Measurements from ENCODE around the gene CEP192. TPM values are rescaled to one million over a fixed set of nuclear protein-coding genes. Genes with fewer than 3 reads are reported as not detected.

Gene CEP192
- total and polyA plus RNA-seq, 2 donors from 2014 or later, result 4.9 to 31.7 TPM

DNA sequence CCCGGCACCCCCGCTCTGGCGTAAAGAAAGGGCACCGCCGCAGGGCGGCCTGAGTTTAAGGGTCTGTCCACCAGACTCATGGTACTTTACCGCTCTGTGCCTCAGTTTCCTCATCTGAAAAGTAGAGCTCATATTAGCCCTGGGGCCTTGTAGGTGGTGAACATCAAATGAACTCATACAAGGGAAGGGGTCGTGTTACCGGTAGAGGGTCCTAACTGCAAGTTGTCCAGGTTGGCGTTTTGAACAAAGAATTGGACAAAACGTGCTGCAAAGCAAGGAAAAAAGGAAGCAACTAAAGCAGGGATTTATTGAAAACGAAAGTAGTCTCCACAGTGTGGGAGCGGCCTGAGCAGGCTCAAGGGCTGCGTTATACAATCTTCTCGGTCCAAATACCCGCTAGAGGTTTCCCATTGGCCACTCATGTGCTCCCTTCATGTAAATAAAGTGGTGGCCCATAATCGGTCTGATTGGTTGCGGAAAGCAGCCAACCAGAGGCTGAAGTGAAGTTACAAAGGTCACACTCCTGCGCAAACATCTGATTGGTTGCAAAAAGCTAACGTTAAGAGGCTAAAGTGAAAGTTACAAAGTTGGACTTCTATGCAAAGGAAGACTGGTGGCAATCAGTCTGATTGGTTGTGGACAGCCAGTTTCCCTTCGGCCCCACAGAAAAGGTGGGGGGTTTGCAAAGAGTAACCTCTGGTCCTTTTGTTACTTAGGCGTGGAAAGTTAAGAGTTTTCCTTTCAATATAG, 146.7 kb downstream of the CEP192 start:
- intact Hi-C loops (cut with DNase I), result no loop called here
- FAIRE-seq, result no peak
- H3K9ac ChIP-seq (ENCODE audit: low read length in 3 of 3), result peak overlapping the region in 1 of 3 donors; percentile 53

DNA sequence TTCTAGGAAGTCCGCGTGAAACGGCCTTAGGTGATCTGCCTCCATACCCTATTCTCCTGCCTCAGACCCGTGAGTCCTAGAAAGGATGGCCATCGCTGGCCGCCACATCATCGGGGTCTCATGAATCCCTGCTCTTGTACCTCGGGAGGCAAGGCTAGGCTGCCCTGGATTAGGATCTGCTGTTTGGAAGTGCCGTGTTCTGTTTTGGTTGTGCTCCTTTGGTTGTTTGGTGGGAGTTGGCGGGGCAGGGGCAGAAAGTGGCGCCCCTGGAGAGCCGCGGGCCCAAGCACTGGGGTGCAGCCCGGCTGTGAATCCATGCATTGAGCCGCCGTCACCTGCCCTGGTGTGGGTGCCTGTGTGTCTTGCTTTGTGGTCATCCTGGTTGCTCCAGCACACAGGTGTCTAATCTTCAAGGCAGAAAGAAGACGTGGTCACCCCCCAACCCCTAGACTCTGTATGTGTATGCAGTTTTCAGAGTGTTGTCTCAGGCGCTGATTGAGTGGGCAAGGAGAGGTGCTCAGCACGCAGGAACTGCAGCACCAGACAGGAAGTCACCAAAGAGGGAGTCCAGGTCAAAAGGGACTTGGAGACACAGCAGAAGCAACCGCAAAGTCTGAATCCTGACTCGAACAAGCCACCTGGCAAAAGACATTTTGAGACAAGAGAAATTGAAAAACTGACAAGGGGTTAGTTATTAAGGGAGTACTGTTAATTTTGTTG, 147.4 kb downstream of the CEP192 start:
- H3K9ac ChIP-seq (ENCODE audit: low read length in 3 of 3), result no peak overlapping the region
- H3K36me3 ChIP-seq (ENCODE audit: control insufficient read depth in 2 of 3, insufficient read depth in 3 of 3, low read length in 3 of 3), result no peaks in the 10 kb centered on the region
- DNase-seq, result no peak
- H3K27ac ChIP-seq (ENCODE audit: low read depth in 2 of 2, low read length in 2 of 2), result no peak overlapping the region
- H3K4me3 ChIP-seq (ENCODE audit: low read length in 3 of 3), result peak overlapping the region in 2 of 3 donors; percentile 52 to 67
- no peak for FAIRE-seq
- intact Hi-C loops (cut with DNase I), result no loop called here
- no peaks in the 10 kb centered on the region for H3K4me1 ChIP-seq (ENCODE audit: control insufficient read depth in 2 of 3, insufficient read depth in 2 of 3, low read depth in 1 of 3, low read length in 3 of 3)
- H3K27me3 ChIP-seq (ENCODE audit: control insufficient read depth, insufficient read depth, low read length), result no peaks in the 10 kb centered on the region
- TF ChIP-seq, protein P1, sequence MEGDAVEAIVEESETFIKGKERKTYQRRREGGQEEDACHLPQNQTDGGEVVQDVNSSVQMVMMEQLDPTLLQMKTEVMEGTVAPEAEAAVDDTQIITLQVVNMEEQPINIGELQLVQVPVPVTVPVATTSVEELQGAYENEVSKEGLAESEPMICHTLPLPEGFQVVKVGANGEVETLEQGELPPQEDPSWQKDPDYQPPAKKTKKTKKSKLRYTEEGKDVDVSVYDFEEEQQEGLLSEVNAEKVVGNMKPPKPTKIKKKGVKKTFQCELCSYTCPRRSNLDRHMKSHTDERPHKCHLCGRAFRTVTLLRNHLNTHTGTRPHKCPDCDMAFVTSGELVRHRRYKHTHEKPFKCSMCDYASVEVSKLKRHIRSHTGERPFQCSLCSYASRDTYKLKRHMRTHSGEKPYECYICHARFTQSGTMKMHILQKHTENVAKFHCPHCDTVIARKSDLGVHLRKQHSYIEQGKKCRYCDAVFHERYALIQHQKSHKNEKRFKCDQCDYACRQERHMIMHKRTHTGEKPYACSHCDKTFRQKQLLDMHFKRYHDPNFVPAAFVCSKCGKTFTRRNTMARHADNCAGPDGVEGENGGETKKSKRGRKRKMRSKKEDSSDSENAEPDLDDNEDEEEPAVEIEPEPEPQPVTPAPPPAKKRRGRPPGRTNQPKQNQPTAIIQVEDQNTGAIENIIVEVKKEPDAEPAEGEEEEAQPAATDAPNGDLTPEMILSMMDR (IDR thresholded peaks at IDR 0.05; ENCODE audit: borderline replicate concordance, extremely low read depth, insufficient read depth), result no peak
- no peaks in the 10 kb centered on the region for H3K9me3 ChIP-seq (ENCODE audit: control insufficient read depth in 2 of 3, insufficient read depth in 1 of 3, low read length in 3 of 3)

More for the DNA sequence above, 146.7 kb downstream of the CEP192 start:
- peak overlapping the region; percentile 68 to 71 for H3K27ac ChIP-seq (ENCODE audit: low read depth in 2 of 2, low read length in 2 of 2)
- no peaks in the 10 kb centered on the region for H3K9me3 ChIP-seq (ENCODE audit: control insufficient read depth in 2 of 3, insufficient read depth in 1 of 3, low read length in 3 of 3)
- DNase-seq, result no peak
- H3K36me3 ChIP-seq (ENCODE audit: control insufficient read depth in 2 of 3, insufficient read depth in 3 of 3, low read length in 3 of 3), result no peaks in the 10 kb centered on the region
- no peaks in the 10 kb centered on the region for H3K4me1 ChIP-seq (ENCODE audit: control insufficient read depth in 2 of 3, insufficient read depth in 2 of 3, low read depth in 1 of 3, low read length in 3 of 3)
- H3K27me3 ChIP-seq (ENCODE audit: control insufficient read depth, insufficient read depth, low read length), result no peaks in the 10 kb centered on the region
- H3K4me3 ChIP-seq (ENCODE audit: low read length in 3 of 3), result peak overlapping the region; percentile 11 to 67 (median 52)
- TF ChIP-seq, protein P1 (IDR thresholded peaks at IDR 0.05; ENCODE audit: borderline replicate concordance, extremely low read depth, insufficient read depth), result no peak

DNA sequence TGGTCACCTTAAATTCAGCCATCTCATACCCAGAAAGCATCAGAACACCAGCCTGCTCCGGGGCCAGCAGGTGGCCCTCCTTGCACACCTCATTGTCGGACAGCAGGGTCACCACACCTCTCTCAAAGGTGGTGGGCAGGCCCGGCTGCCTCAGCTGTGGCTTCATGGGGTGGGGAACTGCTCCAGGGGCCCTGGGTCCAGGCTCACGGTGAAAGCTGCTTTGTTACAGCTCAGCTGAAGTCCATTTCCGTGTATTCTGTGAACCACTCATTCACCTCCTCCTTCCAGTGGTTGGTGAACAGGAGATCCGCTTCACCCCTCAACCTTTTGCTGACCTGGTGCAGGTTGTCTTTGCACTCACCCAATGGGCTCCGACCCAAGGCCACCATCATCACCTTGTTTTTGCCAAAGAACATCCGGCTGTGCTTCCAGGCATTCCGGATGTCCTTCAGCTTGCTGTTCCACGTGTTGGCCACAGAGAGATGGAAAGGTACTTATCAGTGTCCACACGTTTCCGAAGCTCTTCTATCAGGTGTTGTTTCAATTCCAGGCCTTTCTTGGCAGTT, 148.8 kb downstream of the CEP192 start:
- no peak overlapping the region for H3K9ac ChIP-seq (ENCODE audit: low read length in 3 of 3)
- TF ChIP-seq, protein P1 (IDR thresholded peaks at IDR 0.05; ENCODE audit: borderline replicate concordance, extremely low read depth, insufficient read depth), result no peak
- H3K4me3 ChIP-seq (ENCODE audit: low read length in 3 of 3), result no peak overlapping the region
- H3K9me3 ChIP-seq (ENCODE audit: control insufficient read depth in 2 of 3, insufficient read depth in 1 of 3, low read length in 3 of 3), result peaks cover 0 to 11% (median 7%) of the 10 kb centered on the region in 3 donors
- H3K27ac ChIP-seq (ENCODE audit: low read depth in 2 of 2, low read length in 2 of 2), result no peak overlapping the region
- FAIRE-seq, result no peak
- H3K36me3 ChIP-seq (ENCODE audit: control insufficient read depth in 2 of 3, insufficient read depth in 3 of 3, low read length in 3 of 3), result no peaks in the 10 kb centered on the region
- no peaks in the 10 kb centered on the region for H3K27me3 ChIP-seq (ENCODE audit: control insufficient read depth, insufficient read depth, low read length)
- intact Hi-C loops (cut with DNase I), result no loop called here
- no peaks in the 10 kb centered on the region for H3K4me1 ChIP-seq (ENCODE audit: control insufficient read depth in 2 of 3, insufficient read depth in 2 of 3, low read depth in 1 of 3, low read length in 3 of 3)
- no peak for DNase-seq
